ENCODE data around the gene SMAD7.
A peak's percentile ranks its signal among the peaks of the same experiment; 100 is the strongest.

Gene SMAD7

GRCh38 chr18:48949606-48950535 lies 894 bp downstream of the SMAD7 start:
- in situ Hi-C loops (cut with MboI; ENCODE audit: low pct_unique_long_range_greater_than_20kb, low sequenced_read_pairs, unreplicated experiment), result no loop called here
- TF ChIP-seq CTCF (IDR thresholded peaks at IDR 0.05; ENCODE audit: extremely low read depth, insufficient read depth, missing control alignments), result peak; percentile 31
- peak; percentile 72 for DNase-seq (ENCODE audit: low spot score)

DNA sequence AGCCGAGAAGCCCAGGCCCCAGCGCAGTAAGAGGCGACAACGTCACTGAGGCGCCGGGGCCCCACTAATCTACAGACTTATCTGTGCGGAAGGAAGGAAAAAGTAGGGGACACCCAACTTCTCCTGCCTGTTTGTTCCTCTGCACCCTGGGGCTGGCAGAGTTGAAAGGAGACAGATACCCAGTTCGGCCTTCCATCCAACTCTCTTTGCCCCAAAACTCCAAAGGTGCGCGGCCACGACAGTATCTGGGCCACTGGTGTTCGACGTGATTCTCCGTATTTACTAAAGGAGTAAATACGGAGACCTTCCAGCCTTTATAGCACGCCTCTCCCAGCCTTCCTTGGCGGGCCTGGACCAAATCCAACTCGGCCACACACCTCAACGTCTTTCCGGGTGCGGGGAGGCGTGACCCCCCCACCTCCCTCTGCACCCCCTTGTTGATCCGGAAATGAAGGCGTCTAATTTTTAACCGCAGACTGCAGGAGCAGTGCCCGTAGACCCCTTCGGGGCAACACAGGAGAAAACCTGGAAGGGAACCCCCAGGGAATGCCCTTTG lies 1.6 kb downstream of the SMAD7 start:
- in situ Hi-C loops (cut with MboI; ENCODE audit: low pct_unique_long_range_greater_than_20kb, low sequenced_read_pairs, unreplicated experiment), result no loop called here
- peak; percentile 78 for DNase-seq (ENCODE audit: low spot score)
- no peak for TF ChIP-seq CTCF (IDR thresholded peaks at IDR 0.05; ENCODE audit: extremely low read depth, insufficient read depth, missing control alignments)

- in situ Hi-C loops (cut with MboI; ENCODE audit: low pct_unique_long_range_greater_than_20kb, low sequenced_read_pairs, unreplicated experiment), result no loop called here
- TF ChIP-seq CTCF (IDR thresholded peaks at IDR 0.05; ENCODE audit: extremely low read depth, insufficient read depth, missing control alignments), result peak; percentile 9
- peak; percentile 84 for DNase-seq (ENCODE audit: low spot score)
Measured at GRCh38 chr18:48948112-48949049, 2.4 kb downstream of the SMAD7 start.

GRCh38 chr18:48947560-48947959 lies 3.2 kb downstream of the SMAD7 start:
- in situ Hi-C loops (cut with MboI; ENCODE audit: low pct_unique_long_range_greater_than_20kb, low sequenced_read_pairs, unreplicated experiment), result no loop called here
- no peak for TF ChIP-seq CTCF (IDR thresholded peaks at IDR 0.05; ENCODE audit: extremely low read depth, insufficient read depth, missing control alignments)
- DNase-seq (ENCODE audit: low spot score), result no peak

DNA sequence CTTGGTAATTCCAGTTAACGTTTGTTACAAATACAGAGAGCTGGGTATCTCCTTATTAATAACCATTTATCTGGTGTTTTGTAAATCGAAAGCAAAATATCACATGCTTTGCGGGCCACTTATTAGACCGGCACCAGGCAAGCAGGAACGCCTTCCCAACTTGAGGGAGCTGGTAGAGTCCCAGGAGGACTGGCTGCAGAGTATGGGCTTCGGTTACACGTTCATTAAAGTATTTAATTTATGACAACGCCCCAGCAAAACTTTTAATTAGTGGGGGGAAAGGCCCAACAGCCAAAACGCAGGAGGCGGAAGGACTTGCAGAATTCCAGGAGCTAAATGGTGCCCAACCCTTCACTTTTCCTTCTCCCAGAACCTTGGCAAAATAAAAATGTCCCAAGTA lies 3.7 kb downstream of the SMAD7 start:
- in situ Hi-C loops (cut with MboI; ENCODE audit: low pct_unique_long_range_greater_than_20kb, low sequenced_read_pairs, unreplicated experiment), result no loop called here
- no peak for DNase-seq (ENCODE audit: low spot score)
- no peak for TF ChIP-seq CTCF (IDR thresholded peaks at IDR 0.05; ENCODE audit: extremely low read depth, insufficient read depth, missing control alignments)

DNA sequence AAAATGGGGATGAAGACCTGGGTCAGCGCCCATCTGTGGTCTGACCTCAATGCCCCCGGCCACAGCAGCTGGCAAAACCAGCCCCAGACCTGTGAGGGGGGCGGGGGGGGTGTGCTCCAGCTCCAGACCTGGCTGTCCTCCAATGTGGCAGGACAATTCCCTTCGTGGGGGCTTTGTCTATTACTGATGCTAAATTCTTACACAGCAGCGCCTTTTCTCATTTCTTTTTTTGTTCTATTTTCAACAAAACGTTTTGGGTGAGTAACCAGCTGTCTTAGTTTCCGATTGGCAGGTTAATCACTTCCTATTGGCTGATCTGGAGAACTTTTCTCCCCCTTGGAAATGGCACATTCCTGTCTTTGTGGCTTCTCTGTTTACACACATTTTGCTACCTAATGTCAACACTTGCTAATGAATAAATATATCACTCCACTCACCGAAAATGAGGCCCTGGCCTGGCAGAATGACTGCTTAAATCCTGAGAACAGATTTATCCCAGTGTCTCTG lies 4.4 kb downstream of the SMAD7 start:
- in situ Hi-C loops (cut with MboI; ENCODE audit: low pct_unique_long_range_greater_than_20kb, low sequenced_read_pairs, unreplicated experiment), result no loop called here
- DNase-seq (ENCODE audit: low spot score), result no peak
- TF ChIP-seq CTCF (IDR thresholded peaks at IDR 0.05; ENCODE audit: extremely low read depth, insufficient read depth, missing control alignments), result no peak
